ENCODE measurements around the gene MSX1.

DNA sequence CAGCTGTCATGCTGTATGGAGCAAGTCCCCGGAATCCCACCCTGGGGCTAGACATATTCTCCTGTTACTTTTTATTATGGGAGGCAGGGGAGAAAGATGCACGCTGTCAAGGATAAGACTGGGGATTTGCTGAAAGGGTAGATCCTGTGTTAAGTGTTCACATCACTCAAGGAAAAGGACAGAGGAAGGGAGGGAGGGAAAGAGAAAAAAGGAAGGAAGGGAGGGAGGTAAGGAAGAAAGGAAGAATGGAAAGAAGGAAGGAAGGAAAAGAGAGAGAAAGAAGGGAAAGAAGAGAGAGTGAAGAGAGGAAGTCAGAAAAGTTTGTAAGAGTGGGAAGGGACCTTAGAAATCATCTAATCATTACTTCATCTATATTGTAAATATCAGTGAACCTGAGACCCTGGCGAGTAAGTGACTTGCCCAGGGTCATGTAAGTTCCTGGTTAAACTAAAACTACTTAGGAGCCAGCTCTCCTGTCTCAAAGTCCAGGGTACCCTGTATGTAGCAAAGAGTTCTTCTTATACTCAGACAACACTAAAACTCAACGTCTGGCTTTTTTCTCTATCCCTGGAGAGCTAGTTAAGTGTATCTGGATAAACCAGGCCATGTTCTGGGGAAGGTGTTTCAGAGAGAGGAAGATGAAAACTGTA, 47.2 kb upstream of the MSX1 start:
- TF ChIP-seq, protein P1, sequence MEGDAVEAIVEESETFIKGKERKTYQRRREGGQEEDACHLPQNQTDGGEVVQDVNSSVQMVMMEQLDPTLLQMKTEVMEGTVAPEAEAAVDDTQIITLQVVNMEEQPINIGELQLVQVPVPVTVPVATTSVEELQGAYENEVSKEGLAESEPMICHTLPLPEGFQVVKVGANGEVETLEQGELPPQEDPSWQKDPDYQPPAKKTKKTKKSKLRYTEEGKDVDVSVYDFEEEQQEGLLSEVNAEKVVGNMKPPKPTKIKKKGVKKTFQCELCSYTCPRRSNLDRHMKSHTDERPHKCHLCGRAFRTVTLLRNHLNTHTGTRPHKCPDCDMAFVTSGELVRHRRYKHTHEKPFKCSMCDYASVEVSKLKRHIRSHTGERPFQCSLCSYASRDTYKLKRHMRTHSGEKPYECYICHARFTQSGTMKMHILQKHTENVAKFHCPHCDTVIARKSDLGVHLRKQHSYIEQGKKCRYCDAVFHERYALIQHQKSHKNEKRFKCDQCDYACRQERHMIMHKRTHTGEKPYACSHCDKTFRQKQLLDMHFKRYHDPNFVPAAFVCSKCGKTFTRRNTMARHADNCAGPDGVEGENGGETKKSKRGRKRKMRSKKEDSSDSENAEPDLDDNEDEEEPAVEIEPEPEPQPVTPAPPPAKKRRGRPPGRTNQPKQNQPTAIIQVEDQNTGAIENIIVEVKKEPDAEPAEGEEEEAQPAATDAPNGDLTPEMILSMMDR (conservative IDR thresholded peaks at IDR 0.05): no peak
- no peak for TF ChIP-seq EZH2 (IDR thresholded peaks at IDR 0.05; ENCODE audit: low read depth)
